Brain microvascular endothelial cell (primary cell): ENCODE data around the gene DIO3.

Experiments
- DNase-seq: peaks from one replicate; pipeline ENCODE4 v3.0.0-alpha.2; 2020
- H3K27ac ChIP-seq: fragments of 250-450 bp; sonication (Bioruptor Pico); 2 replicates; pipeline ENCODE4 v1.5.1; 2020; ENCODE audit warnings: mild to moderate bottlenecking, moderate library complexity
- H3K27me3 ChIP-seq: fragments of 250-450 bp; sonication (Bioruptor Pico); replicated peaks from 2 replicates; pipeline ENCODE4 v1.5.1; 2020; ENCODE audit warnings: mild to moderate bottlenecking
- H3K36me3 ChIP-seq: fragments of 250-450 bp; sonication (Bioruptor Pico); replicated peaks from 2 replicates; pipeline ENCODE4 v1.5.1; 2020; ENCODE audit warnings: mild to moderate bottlenecking
- H3K4me3 ChIP-seq: 2 replicates; pipeline ENCODE4 v1.5.1; 2011; ENCODE audit warnings: low read depth, mild to moderate bottlenecking, control low read depth, low read length, moderate library complexity
- in situ Hi-C: cut with HindIII; loops from 2 replicates; pipeline ENCODE4 v1.10.0; 2017; ENCODE audit warnings: low sequenced_read_pairs, low pct_ligation_motif_present
- TF ChIP-seq, protein P1 (sequence below): IDR thresholded peaks from 2 replicates; pipeline ENCODE4 v1.5.1; 2011; ENCODE audit warnings: low read depth, mild to moderate bottlenecking, moderate library complexity, low read length, control low read depth, inconsistent platforms; ENCODE audit errors: missing control alignments

Gene DIO3

DNA sequence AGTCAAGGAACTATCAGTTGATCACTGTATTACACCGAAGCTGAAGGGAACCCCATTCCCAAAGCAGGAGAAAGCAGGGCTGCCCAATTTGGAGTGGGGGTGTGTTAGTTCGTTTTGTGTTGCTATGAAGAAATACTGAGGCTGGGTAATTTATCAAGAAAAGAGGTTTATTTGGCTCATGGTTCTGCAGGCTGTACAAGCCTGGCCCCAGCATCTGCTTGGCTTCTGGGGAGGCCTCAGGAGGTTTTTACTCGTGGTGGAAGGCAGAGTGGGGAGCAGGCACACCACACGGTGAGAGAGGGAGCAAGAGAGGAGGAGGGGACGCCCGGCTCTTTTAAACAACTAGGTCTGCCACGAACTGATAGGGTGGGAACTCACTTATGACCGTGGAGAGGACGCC, 16.7 kb upstream of the DIO3 start:
- H3K36me3 ChIP-seq = no peaks in the 10 kb centered on the region
- in situ Hi-C loops = no loop called here
- no peak overlapping the region for H3K27ac ChIP-seq
- no peaks in the 10 kb centered on the region for H3K27me3 ChIP-seq
- TF ChIP-seq, protein P1, sequence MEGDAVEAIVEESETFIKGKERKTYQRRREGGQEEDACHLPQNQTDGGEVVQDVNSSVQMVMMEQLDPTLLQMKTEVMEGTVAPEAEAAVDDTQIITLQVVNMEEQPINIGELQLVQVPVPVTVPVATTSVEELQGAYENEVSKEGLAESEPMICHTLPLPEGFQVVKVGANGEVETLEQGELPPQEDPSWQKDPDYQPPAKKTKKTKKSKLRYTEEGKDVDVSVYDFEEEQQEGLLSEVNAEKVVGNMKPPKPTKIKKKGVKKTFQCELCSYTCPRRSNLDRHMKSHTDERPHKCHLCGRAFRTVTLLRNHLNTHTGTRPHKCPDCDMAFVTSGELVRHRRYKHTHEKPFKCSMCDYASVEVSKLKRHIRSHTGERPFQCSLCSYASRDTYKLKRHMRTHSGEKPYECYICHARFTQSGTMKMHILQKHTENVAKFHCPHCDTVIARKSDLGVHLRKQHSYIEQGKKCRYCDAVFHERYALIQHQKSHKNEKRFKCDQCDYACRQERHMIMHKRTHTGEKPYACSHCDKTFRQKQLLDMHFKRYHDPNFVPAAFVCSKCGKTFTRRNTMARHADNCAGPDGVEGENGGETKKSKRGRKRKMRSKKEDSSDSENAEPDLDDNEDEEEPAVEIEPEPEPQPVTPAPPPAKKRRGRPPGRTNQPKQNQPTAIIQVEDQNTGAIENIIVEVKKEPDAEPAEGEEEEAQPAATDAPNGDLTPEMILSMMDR = no peak
- H3K4me3 ChIP-seq = no peak overlapping the region
- DNase-seq = no peak

GRCh38 chr14:101546706-101547105, 14.6 kb upstream of the DIO3 start:
- no peaks in the 10 kb centered on the region for H3K27me3 ChIP-seq
- no peak for DNase-seq
- TF ChIP-seq, protein P1 = no peak
- H3K4me3 ChIP-seq = no peak overlapping the region
- H3K27ac ChIP-seq = no peak overlapping the region
- in situ Hi-C loops = no loop called here
- H3K36me3 ChIP-seq = no peaks in the 10 kb centered on the region

DNA sequence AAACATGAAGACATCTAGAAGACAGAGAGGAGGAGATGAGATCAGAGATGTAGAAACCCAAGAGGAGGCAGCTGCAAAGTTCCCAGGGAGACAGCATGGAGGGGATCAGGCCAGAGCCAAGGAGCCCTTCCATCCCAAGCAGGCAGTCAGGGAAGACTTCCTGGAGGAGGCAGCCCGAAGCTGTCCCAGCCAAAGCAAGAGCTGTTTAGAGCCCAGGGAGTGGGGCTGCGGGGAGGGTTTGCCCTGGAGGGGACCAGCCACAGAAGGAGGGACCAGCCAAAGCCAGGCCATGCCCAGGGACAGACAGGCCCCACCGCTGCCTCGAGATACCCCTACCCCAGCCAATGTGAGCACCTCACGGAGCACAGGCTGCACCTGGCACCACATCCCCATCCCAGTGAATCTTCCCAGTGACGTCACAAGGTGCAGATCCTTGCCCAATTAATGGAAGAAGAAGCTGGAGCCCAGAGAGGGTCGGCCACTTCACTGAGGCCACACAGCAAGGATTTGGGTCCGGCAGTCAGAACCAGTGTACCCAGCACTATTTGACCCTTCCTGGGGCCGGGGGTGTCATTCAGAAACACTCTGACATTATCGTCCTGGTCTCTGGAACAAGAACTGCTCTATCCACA, 14.1 kb upstream of the DIO3 start:
- TF ChIP-seq, protein P1 = no peak
- Histone ChIP-seq H3K4me3 (no peak overlapping the region), H3K27me3 (no peaks in the 10 kb centered on the region), H3K36me3 (no peaks in the 10 kb centered on the region), H3K27ac (no peak overlapping the region)
- in situ Hi-C loops = no loop called here
- DNase-seq = no peak

DNA sequence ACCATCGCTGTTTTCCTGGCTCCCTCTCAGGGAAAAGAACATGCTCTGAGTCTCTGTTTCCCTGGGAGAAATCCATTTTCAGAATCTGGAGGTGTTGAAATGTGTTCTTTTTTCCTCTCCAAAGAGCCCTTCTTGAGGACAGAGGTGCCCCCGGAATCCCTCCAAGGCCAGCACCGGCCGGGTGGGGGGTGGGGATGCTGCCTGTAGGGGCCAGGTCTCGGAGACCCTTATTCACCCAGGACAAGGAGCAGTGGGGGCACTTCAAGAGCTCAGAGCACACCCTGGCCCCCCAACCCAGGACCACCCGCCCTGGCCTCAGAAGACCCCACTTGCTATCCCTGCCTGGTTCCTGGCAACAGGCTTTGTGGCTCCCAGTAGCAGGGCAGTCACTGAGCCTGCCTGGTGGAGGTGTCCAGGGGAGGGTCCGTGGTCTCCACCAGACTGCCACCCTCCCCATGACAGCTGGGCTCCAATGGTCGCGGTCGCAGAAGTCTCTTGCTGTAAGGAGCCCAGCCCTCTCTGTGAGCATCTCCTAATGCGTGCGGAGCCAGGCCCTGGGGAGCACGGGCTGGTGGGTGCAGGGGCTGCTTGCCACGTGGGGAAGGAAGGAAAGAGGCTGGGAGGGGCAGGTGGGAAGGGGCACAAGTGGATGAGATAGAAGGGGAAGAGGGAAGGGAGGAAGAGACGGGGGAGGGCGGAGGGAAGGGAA, 13.2 kb upstream of the DIO3 start:
- in situ Hi-C loops = no loop called here
- Histone ChIP-seq H3K27ac (no peak overlapping the region), H3K4me3 (no peak overlapping the region), H3K27me3 (no peaks in the 10 kb centered on the region), H3K36me3 (no peaks in the 10 kb centered on the region)
- TF ChIP-seq, protein P1 = no peak
- DNase-seq = no peak

- DNase-seq = no peak
- Histone ChIP-seq H3K36me3 (no peaks in the 10 kb centered on the region), H3K27me3 (no peaks in the 10 kb centered on the region), H3K4me3 (no peak overlapping the region), H3K27ac (no peak overlapping the region)
- in situ Hi-C loops = no loop called here
- TF ChIP-seq, protein P1 = no peak
Observed at GRCh38 chr14:101548710-101549109, 12.6 kb upstream of the DIO3 start.
